ENCODE measurements around the gene ASTL.

DNA sequence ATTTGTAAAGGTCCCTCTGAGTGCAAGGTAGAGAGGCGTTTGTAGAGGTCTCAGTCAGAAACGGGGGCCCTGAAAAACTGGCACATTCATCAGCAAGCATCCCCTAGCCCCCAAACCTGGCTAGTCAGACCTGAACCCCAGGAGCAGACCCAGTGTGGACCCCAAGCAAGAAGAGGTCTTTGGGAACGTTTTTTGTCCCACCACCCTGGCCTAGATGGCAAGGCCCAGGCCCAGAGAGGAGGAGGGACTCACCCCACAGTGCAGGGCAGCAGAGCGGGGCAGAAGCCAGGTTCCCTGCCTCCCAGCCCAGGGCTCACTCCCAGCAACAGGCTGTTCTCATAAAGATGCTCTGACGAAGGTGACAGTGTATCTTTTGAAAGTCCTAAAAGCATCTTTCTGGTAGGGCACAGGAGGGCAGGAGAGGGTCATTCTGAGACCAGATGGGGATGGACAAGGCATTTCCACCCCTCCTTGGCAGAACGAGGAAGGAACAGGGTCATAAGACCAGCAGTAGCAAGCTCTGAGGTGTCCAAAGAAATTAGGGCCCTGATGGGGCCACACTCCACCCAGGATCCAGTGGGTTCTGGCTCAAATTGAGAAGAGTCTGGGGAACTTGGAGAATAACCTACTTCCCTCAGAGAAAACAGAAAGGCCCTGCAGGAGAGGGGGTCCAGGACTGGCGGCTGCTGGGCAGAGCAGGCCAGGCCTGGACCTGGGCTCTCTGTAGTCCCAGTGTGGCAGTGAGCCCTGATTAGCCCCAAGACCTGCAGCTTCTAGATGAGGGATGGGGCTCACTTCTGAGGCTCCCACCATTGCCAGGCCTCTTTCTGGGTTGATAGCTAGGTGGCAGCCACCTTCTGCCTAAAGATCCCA, 40.1 kb downstream of the ASTL start:
- TF ChIP-seq CTCF (IDR thresholded peaks at IDR 0.05) (no peak), POLR2A (IDR thresholded peaks at IDR 0.05) (no peak)

All from uterus (tissue), 2 donors.